Liver (tissue), 9 donors: ENCODE measurements around the gene CEP83. TPM values are rescaled to one million over a fixed set of nuclear protein-coding genes. Genes with fewer than 3 reads are reported as not detected.
"Not testable (repeated sequence)": the region's sequence is repeated elsewhere in the genome, so short reads cannot be mapped to it uniquely, and the experiment has no call there.

Experiments
- DNase-seq: peaks from one replicate; pipeline ENCODE4 v3.0.0-alpha.2; 2017; ENCODE audit warnings: low spot score
- H3K27ac ChIP-seq, 2 donors: one replicate each; pipeline ENCODE4 v1.7.0; 2013; ENCODE audit warnings: inconsistent platforms in 2 of 2, low read length in 2 of 2, control low read depth in 1 of 2, low read depth in 1 of 2, mild to moderate bottlenecking in 1 of 2
- H3K27me3 ChIP-seq, 4 donors: one replicate each; pipeline versions ENCODE4 v1.6.1 to v1.7.0; 2013; ENCODE audit warnings: low read length in 3 of 4, inconsistent platforms in 1 of 4, mild to moderate bottlenecking in 1 of 4, moderate library complexity in 1 of 4; ENCODE audit not compliant: control insufficient read depth in 4 of 4, insufficient read depth in 4 of 4
- H3K36me3 ChIP-seq, 4 donors: one replicate each; pipeline versions ENCODE4 v1.6.1 to v1.7.0; 2013; ENCODE audit warnings: low read length in 3 of 4, mild to moderate bottlenecking in 3 of 4, low read depth in 1 of 4, moderate library complexity in 1 of 4; ENCODE audit not compliant: control insufficient read depth in 4 of 4, insufficient read depth in 3 of 4
- H3K4me1 ChIP-seq, 4 donors: one replicate each; pipeline versions ENCODE4 v1.6.1 to v1.7.0; 2013; ENCODE audit warnings: low read length in 3 of 4, mild to moderate bottlenecking in 3 of 4, moderate library complexity in 1 of 4; ENCODE audit not compliant: control insufficient read depth in 4 of 4, insufficient read depth in 4 of 4
- H3K4me3 ChIP-seq, 3 donors: one replicate each; pipeline versions ENCODE4 v1.6.1 to v1.7.0; 2013; ENCODE audit warnings: low read length in 3 of 3, control low read depth in 1 of 3, low read depth in 1 of 3, mild to moderate bottlenecking in 1 of 3
- H3K9ac ChIP-seq, 2 donors: one replicate each; pipeline ENCODE4 v1.7.0; 2013; ENCODE audit warnings: low read length in 2 of 2, mild to moderate bottlenecking in 2 of 2, moderate library complexity in 2 of 2, control low read depth in 1 of 2, low read depth in 1 of 2
- H3K9me3 ChIP-seq, 4 donors: one replicate each; pipeline versions ENCODE4 v1.6.1 to v1.7.0; 2013; ENCODE audit warnings: low read length in 3 of 4; ENCODE audit not compliant: control insufficient read depth in 4 of 4
- EGR1 ChIP-seq, 2 donors: IDR thresholded peaks; 2 replicates each; pipeline ENCODE4 v1.6.1; 2016 to 2018; ENCODE audit warnings: antibody characterized with exemption in 2 of 2, low read depth in 2 of 2
- FOXA1 ChIP-seq: IDR thresholded peaks from 2 replicates; pipeline ENCODE4 v1.6.1; 2016; ENCODE audit warnings: antibody characterized with exemption
- FOXA2 ChIP-seq: IDR thresholded peaks from 2 replicates; pipeline ENCODE4 v1.6.1; 2016; ENCODE audit warnings: antibody characterized with exemption
- GABPA ChIP-seq, 2 donors: IDR thresholded peaks in 1 of 2; conservative IDR thresholded peaks in 1 of 2; 2 replicates each; pipeline ENCODE4 v1.6.1; 2016; ENCODE audit warnings: antibody characterized with exemption in 2 of 2, mild to moderate bottlenecking in 1 of 2, moderate library complexity in 1 of 2
- HNF4A ChIP-seq, 2 donors: conservative IDR thresholded peaks; 2 replicates each; pipeline ENCODE4 v1.6.1; 2016; ENCODE audit warnings: antibody characterized with exemption in 2 of 2, mild to moderate bottlenecking in 2 of 2
- HNF4G ChIP-seq: IDR thresholded peaks from 2 replicates; pipeline ENCODE4 v1.6.1; 2016; ENCODE audit warnings: antibody characterized with exemption
- JUND ChIP-seq, 2 donors: IDR thresholded peaks; 2 replicates each; pipeline ENCODE4 v1.6.1; 2016; ENCODE audit warnings: antibody characterized with exemption in 2 of 2
- NR2F2 ChIP-seq: IDR thresholded peaks from 2 replicates; pipeline ENCODE4 v1.6.1; 2016; ENCODE audit warnings: antibody characterized with exemption
- SP1 ChIP-seq: IDR thresholded peaks from 2 replicates; pipeline ENCODE4 v1.6.1; 2018; ENCODE audit warnings: antibody characterized with exemption, mild to moderate bottlenecking
- TAF1 ChIP-seq: conservative IDR thresholded peaks from 2 replicates; pipeline ENCODE4 v1.6.1; 2016; ENCODE audit warnings: antibody characterized with exemption, mild to moderate bottlenecking
- ZBTB33 ChIP-seq: IDR thresholded peaks from 2 replicates; pipeline ENCODE4 v1.6.1; 2016; ENCODE audit warnings: antibody characterized with exemption
- WGBS: extraction: QIAGEN DNeasy Blood & Tissue Kit; methylation state at CpG from one replicate; pipeline ENCODE4 v1.1.7; 2013; 5-methylcytosine and 5-hydroxymethylcytosine counted together
- polyA plus RNA-seq, 2 donors: library from polyadenylated mRNA; stranded (reverse) in 1 of 2; unstranded in 1 of 2; fragments of 200-250 nt in 1 of 2; fragments of >200 nt in 1 of 2; fragmentation: Nextera tagmentation in 1 of 2; extraction: Ambion mirVana in 1 of 2; gene quantifications; one replicate each; pipeline versions ENCODE4 v1.2.1 to v1.2.3, GENCODE V29; 2013 to 2015
- total RNA-seq, 2 donors: library from RNA; depleted of rRNA; stranded (reverse); fragments of >200 nt; gene quantifications; one replicate each; pipeline ENCODE4 v1.2.3, GENCODE V29; 2014
- donor health status: healthy.
- donor health status: healthy.
- donor health status: healthy.
- donor health status: healthy.
- donor health status: healthy.

Gene CEP83
- total and polyA plus RNA-seq, 4 donors = 1.9 to 8.4 (median 5.2) TPM

DNA sequence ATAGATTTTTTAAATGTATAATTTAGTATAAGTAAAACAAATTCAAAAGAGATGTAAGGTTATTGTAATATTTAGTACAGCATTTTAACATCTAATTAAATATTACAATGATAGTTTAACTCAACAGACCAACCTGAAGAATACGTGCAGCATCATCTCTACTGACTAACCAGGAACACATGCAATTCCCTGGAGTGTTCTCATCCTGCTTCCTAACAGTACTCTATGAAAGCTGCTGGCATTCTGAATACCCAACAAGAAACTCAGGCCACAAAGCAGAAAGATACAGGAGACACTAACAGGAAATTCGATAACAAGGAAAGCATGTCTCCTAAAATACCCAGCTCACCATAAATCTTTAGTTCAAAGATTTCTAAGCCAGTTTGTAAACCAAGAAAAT, 58.3 kb downstream of the CEP83 start:
- Histone ChIP-seq H3K4me3 (no peak overlapping the region), H3K27ac (no peak overlapping the region), H3K9ac (no peak overlapping the region), H3K9me3 (peaks cover 0 to 5% (median 3%) of the 10 kb centered on the region in 4 donors), H3K36me3 (peaks cover 0 to 3% (median under 1%) of the 10 kb centered on the region in 4 donors), H3K4me1 (peaks cover 0 to 3% (median 1%) of the 10 kb centered on the region in 4 donors), H3K27me3 (no peaks in the 10 kb centered on the region)
- TF ChIP-seq GABPA (IDR thresholded peaks at IDR 0.05 in 1 of 2, conservative IDR thresholded peaks at IDR 0.05 in 1 of 2) (no peak), FOXA1 (no peak), NR2F2 (no peak), EGR1 (IDR thresholded peaks at IDR 0.05; ENCODE audit: low read depth in 2 of 2) (no peak), JUND (IDR thresholded peaks at IDR 0.05) (no peak), SP1 (no peak), ZBTB33 (no peak), FOXA2 (no peak), TAF1 (no peak), HNF4A (conservative IDR thresholded peaks at IDR 0.05) (no peak)
- WGBS = 98% methylated on average over 2 of the region's 2 CpGs
- DNase-seq = no peak

GRCh38 chr12:94398685-94399084, 61.0 kb downstream of the CEP83 start:
- not testable (repeated sequence) for H3K9me3 ChIP-seq, H3K27me3 ChIP-seq, H3K9ac ChIP-seq, H3K4me3 ChIP-seq, DNase-seq, H3K36me3 ChIP-seq, H3K4me1 ChIP-seq, H3K27ac ChIP-seq
- 97% methylated on average over 5 of the region's 5 CpGs for WGBS

DNA sequence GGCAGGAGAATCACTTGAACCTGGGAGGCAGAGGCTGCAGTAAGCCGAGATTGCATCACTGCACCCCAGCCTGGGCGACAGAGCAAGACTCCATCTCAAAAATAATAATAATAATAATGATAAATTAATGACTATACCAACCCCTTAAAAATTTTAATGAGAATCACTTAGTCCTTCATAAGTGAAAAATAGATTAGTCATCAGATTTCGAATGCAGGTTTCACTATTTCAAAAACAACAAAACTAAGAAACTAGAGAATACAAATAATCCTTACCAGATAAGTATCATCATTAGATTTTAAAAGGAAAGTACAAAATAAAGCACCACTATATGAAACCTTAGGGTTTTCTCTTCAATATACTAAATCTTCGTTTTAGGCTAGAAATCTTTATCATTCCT, 62.3 kb downstream of the CEP83 start:
- Histone ChIP-seq H3K4me3 (no peak overlapping the region), H3K9me3 (peaks cover 0 to 5% (median 3%) of the 10 kb centered on the region in 4 donors), H3K4me1 (no peaks in the 10 kb centered on the region), H3K36me3 (peaks cover 0 to 3% (median under 1%) of the 10 kb centered on the region in 4 donors), H3K27ac (no peak overlapping the region), H3K9ac (no peak overlapping the region), H3K27me3 (no peaks in the 10 kb centered on the region)
- no peak for DNase-seq
- no peak for TF ChIP-seq TAF1
- no peak for TF ChIP-seq FOXA2
- no peak for TF ChIP-seq HNF4A (conservative IDR thresholded peaks at IDR 0.05)
- no peak for TF ChIP-seq EGR1 (IDR thresholded peaks at IDR 0.05; ENCODE audit: low read depth in 2 of 2)
- TF ChIP-seq ZBTB33 = no peak
- TF ChIP-seq HNF4G = no peak
- 95% methylated on average over 4 of the region's 4 CpGs for WGBS

- 98% methylated on average over 4 of the region's 4 CpGs for WGBS
Measured at GRCh38 chr12:94396014-94396413, 63.7 kb downstream of the CEP83 start.

More at GRCh38 chr12:94396014-94396413, 63.7 kb downstream of the CEP83 start:
- H3K9me3 ChIP-seq, H3K27ac ChIP-seq, H3K4me3 ChIP-seq, H3K9ac ChIP-seq, H3K36me3 ChIP-seq, DNase-seq, H3K4me1 ChIP-seq, H3K27me3 ChIP-seq: not testable (repeated sequence)
